Neuron (in vitro differentiated cells): ENCODE data around the gene NRSN2.

Experiments
- H2AFZ ChIP-seq: one replicate; pipeline ENCODE4 v1.6.1; 2013; ENCODE audit warnings: low read depth, mild to moderate bottlenecking, inconsistent platforms, low read length, moderate library complexity
- H3K27me3 ChIP-seq: one replicate; pipeline ENCODE4 v1.6.1; 2013; ENCODE audit warnings: low read length; ENCODE audit not compliant: insufficient read depth
- H3K36me3 ChIP-seq: one replicate; pipeline ENCODE4 v1.6.1; 2013; ENCODE audit warnings: low read length; ENCODE audit not compliant: insufficient read depth
- H3K4me1 ChIP-seq: one replicate; pipeline ENCODE4 v1.6.1; 2013; ENCODE audit warnings: low read length; ENCODE audit not compliant: insufficient read depth
- H3K4me3 ChIP-seq: 2 replicates; pipeline ENCODE4 v1.5.1; 2013; ENCODE audit warnings: mild to moderate bottlenecking, low read length, moderate library complexity
- H3K9me3 ChIP-seq: one replicate; pipeline ENCODE4 v1.6.1; 2013; ENCODE audit warnings: low read length

The NRSN2 gene, protein sequence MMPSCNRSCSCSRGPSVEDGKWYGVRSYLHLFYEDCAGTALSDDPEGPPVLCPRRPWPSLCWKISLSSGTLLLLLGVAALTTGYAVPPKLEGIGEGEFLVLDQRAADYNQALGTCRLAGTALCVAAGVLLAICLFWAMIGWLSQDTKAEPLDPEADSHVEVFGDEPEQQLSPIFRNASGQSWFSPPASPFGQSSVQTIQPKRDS

DNA sequence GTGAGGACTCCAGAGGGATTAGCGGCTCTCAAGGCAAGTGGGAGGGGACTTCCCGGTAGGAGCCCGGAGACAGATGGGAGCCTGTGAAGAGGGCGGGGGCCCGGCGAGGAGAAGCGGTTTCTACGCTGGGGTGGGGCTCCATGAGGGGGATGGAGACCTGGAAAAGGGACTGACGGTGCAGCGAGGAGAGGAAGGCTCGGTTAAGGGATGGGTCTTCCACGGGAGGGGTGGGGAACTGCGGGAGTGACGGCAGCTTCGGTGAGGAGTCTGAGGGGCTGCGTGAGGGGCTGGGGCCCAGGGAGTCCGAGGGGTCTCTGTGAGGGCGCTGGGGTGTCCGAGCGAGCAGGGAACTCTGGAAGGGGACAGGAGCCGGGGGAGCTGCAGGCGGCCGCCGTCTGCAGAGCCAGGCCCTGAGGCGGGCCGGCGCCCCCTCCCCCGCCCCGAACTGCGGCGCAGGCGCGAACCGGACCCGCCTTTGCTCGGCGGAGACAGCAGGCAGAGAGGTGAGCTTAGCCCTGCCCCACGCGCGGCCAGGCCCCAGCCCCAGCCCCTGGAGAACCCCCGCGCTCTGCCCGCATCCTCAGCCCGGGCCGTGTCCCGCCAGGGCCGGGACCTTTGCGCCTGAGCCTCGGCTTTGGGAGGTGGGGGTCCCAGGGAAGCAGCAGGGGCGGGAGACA is at the start of gene NRSN2:
Gene NRSN2 (plus strand): TSS at position 472 of the 677 bp plus-strand sequence. CDS start 2,533 bp downstream, outside the sequence.
- peak within 1 kb of the TSS; percentile 81 for H3K4me3 ChIP-seq
- H3K36me3 ChIP-seq = peaks cover 7% of the 10 kb centered on the region
- H2AFZ ChIP-seq = peak within 1 kb of the TSS; percentile 47
- H3K4me1 ChIP-seq = peaks cover 11% of the 10 kb centered on the region
- H3K9me3 ChIP-seq = no peaks in the 10 kb centered on the region
- H3K27me3 ChIP-seq = no peaks in the 10 kb centered on the region

DNA sequence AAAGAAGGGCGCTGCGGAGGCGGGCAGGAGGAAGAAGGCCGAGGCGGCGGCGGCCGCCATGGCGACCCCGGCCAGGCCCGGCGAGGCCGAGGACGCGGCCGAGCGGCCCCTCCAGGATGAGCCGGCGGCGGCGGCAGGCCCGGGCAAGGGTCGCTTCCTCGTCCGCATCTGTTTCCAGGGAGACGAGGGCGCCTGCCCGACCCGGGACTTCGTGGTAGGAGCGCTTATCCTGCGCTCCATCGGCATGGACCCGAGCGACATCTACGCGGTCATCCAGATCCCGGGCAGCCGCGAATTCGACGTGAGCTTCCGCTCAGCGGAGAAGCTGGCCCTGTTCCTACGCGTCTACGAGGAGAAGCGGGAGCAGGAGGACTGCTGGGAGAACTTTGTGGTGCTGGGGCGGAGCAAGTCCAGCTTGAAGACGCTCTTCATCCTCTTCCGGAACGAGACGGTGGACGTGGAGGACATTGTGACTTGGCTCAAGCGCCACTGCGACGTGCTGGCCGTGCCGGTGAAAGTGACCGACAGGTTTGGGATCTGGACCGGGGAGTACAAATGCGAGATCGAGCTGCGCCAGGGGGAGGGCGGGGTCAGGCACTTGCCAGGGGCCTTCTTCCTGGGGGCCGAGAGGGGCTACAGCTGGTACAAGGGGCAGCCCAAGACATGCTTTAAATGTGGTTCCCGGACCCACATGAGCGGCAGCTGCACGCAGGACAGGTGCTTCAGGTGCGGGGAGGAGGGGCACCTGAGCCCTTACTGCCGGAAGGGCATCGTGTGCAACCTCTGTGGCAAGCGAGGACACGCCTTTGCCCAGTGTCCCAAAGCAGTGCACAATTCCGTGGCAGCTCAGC is 48.8 kb upstream of the NRSN2 start:
- Histone ChIP-seq H3K4me1 (peaks cover 32% of the 10 kb centered on the region), H3K36me3 (peaks cover 13% of the 10 kb centered on the region), H3K9me3 (no peaks in the 10 kb centered on the region), H3K4me3 (peak overlapping the region; percentile 98), H3K27me3 (no peaks in the 10 kb centered on the region), H2AFZ (no peak overlapping the region)

DNA sequence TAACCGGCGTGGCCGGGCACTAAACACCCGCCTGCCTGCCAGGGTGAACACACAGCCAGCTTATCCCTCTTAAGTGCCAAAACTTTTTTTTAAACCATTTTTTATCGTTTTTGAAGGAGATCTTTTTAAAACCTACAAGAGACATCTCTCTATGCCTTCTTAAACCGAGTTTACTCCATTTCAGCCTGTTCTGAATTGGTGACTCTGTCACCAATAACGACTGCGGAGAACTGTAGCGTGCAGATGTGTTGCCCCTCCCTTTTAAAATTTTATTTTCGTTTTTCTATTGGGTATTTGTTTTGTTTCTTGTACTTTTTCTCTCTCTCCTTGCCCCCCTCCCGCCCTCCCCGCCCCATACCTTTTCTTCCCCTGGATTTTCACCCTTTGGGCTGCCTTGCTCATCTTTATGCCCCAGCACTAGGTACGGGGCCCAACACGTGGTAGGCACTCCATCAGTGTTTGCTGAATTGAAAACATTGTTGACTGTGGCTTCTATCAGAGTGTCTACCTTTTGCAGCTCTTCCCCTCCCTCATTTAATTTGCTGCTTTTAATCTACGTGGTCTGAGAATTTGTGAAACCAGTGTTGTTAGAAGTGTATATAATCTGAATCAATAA is 48.0 kb upstream of the NRSN2 start:
- H3K4me3 ChIP-seq = peak overlapping the region; percentile 98
- peaks cover 13% of the 10 kb centered on the region for H3K36me3 ChIP-seq
- H3K9me3 ChIP-seq = no peaks in the 10 kb centered on the region
- no peaks in the 10 kb centered on the region for H3K27me3 ChIP-seq
- no peak overlapping the region for H2AFZ ChIP-seq
- H3K4me1 ChIP-seq = peaks cover 32% of the 10 kb centered on the region

DNA sequence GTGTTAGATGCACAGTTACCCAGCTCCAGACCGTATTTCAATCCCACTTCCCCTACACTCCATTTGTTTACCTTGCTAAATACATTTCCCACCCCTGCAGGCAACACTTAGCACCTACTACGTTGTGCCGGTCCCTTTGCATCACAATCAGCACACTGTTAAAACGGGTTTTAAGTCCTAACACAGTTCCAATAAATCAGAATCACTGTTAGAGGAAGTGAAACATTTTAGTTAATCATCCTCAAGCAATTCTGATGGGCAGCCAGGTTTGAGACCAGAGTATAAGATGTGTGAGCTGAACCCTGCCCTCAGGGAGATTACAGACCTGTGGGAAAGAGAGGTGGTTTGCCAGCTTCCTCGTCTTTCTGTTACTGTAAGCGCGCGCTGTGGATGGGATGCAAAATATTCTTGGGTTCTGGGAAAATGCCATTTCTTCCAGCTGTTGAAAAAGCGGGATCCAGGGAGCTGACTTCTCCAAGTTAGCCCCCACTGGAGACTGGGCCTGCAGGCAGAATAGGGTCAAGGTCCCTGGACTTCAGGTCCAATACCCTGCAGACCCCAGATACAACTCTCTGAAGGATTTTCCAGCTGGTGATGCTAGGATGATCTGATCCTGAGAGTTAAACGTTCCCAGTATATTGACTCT is 46.4 kb upstream of the NRSN2 start:
- Histone ChIP-seq H2AFZ (no peak overlapping the region), H3K27me3 (no peaks in the 10 kb centered on the region), H3K9me3 (no peaks in the 10 kb centered on the region), H3K36me3 (peaks cover 13% of the 10 kb centered on the region), H3K4me1 (peaks cover 32% of the 10 kb centered on the region), H3K4me3 (peak overlapping the region; percentile 98)

DNA sequence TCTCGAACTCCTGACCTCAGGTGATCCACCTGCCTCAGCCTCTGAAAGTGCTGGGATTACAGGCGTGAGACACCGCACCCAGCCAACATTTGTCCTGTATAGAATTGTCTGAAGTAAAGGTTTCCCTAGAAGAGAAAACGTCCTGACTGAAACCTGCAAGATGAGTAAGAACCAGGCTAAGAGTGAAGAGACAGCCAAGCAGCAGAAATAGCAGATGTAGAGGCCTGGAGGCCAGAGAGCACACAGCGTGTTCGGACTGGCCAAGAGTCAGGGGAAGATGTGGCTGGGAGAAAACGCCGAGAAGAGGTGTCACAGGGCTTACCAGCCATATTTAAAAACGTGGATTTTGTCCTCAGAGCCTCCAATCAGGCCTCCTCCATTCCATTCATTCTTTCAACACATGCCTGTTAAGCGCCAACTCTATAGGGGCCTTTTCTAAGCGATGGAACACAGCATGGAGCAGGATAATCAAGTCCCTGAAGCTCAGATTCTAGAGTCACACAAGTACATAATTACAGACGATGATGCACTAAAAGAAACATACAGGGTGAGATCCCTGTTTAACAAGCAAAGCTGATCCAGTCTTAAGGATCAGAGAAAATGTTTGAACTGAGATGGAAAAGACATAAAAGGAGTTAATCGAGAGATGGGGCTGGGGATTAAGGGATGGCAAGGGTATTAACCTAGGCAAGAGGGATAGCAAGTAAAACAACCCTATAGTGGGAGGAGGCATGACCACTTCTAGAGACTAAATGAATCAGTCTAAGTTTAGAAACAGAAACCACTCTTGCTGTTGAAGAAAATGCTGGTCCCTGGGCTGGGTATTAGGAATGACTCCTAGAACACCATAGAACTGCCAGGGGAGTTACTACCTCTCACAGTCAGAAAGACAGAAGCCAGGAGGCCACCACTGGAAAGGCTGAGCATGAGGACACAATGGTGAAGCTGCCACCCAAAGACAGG is 44.7 kb upstream of the NRSN2 start:
- Histone ChIP-seq H3K9me3 (no peaks in the 10 kb centered on the region), H3K4me1 (peaks cover 29% of the 10 kb centered on the region)

DNA sequence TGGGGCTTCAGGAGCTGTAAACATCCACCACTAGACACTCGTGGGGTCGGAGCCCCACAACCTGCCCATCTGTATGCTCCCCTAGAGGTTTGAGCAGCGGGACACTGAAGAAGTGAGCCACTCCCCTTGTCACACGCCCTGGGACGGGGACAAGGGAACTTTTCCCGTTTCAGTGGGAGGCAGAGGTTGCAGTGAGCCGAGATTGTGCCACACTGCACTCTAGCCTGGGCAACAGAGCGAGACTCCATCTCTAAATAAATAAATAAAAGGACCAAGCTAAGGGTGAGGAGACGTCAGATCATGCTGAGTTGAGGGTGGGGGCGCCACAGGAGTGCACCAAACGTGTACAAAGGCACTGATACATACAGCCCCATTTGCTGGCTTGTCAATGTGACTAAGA is 41.2 kb upstream of the NRSN2 start:
- H3K4me3 ChIP-seq = no peak overlapping the region
- no peaks in the 10 kb centered on the region for H3K27me3 ChIP-seq
- H3K9me3 ChIP-seq = no peaks in the 10 kb centered on the region
- no peaks in the 10 kb centered on the region for H3K36me3 ChIP-seq
- H2AFZ ChIP-seq = no peak overlapping the region
- peaks cover 14% of the 10 kb centered on the region for H3K4me1 ChIP-seq

More for the DNA sequence above, 44.7 kb upstream of the NRSN2 start:
- H3K36me3 ChIP-seq = peaks cover 13% of the 10 kb centered on the region
- H2AFZ ChIP-seq = no peak overlapping the region
- H3K27me3 ChIP-seq = no peaks in the 10 kb centered on the region
- H3K4me3 ChIP-seq = no peak overlapping the region

DNA sequence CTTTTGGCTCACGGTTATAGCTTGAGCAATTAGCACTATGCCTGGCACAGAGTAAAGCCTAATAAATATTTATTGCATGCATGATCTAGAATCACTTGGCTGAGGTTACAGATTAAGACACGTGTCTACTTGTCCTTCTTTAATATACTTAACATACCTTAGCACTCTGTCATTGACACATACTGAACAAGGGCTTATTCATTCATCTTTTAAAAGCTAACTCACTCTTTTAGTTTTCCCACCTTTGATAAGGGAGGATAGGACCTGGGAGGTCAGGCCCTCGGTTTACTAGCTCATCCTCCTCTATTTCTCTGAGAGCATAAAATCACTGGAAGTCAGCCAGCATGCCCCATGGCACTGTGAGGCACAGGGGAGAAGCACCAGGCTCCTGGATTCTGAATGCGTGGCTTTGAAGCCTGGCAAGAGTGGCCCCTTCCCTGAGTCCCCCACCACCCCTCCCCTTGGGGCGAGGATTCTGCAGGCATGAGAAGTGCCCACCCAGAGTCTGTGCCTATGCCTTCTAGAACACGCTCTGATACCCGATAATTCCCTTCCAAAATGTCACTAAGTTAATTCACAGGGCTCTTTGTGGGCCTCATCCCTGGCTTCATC is 38.4 kb upstream of the NRSN2 start:
- H3K4me1 ChIP-seq = peaks cover 12% of the 10 kb centered on the region
- peak overlapping the region; percentile 57 for H3K4me3 ChIP-seq
- H3K27me3 ChIP-seq = no peaks in the 10 kb centered on the region
- H2AFZ ChIP-seq = no peak overlapping the region
- H3K36me3 ChIP-seq = no peaks in the 10 kb centered on the region
- no peaks in the 10 kb centered on the region for H3K9me3 ChIP-seq

DNA sequence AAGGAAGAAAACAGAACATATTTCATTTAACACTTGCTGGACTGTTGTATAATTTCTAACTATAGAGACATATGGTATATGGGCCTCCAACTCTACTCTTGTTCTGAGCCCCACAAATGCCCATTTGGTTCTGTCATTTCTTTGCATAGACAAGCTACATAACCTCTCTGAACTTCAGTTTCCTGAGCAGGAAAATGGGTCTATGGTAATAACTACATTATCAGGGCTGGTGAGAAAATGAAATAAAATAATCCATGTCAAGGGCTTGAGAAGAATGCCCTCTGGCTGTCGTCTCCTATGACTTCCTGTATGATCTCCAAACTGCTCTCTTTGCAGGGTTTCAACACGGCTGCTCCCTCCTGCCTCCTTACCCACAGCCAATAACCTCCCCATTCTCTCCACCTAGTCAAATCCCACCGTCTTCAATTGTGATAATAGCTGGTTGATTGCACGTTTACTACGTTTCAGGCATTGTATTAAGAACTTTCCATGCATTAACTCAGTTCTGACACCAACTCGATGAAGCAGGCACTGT is 37.5 kb upstream of the NRSN2 start:
- Histone ChIP-seq H3K36me3 (no peaks in the 10 kb centered on the region), H3K4me3 (peak overlapping the region; percentile 57), H3K4me1 (peaks cover 12% of the 10 kb centered on the region)

DNA sequence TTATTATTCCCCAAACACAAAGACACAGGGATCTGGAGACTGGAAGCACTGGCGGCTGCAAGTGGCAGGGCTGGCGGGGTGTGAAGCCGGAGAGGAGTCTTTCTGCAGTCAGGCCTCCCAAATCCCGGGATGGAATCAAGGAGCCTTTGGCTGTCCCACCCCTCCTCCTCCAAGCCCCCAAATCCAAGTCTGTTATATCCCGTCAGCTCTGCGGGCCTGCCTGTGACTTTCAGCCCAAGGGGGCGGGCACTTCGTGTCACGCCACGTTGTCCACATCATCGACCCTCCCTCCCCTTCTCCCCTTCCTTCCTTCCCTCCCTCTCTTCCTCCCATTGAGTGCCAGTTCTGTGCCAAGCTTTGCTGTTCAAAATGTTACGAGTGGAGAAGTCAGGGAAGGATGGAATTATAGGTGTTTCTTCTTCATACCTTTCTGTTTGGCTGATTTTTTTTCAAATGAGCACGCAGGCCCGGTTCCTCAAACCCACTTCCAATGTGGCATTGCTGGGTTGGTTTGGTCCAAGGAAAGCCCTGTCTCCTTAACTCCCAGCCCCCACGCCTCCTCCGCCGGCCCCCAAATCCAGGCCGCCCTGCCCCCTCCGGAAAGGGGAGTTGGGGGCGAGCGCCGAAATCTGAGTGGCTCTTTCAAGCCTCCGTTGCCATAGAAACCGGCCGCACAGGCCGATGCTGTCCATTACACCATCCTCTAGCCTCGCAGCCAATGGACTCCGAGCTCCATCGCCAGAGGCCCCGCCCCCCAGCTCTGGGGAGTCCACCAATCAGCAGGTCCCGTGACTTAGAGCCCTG is 36.9 kb upstream of the NRSN2 start:
- peaks cover 12% of the 10 kb centered on the region for H3K4me1 ChIP-seq
- H3K27me3 ChIP-seq = no peaks in the 10 kb centered on the region
- H3K36me3 ChIP-seq = no peaks in the 10 kb centered on the region
- H2AFZ ChIP-seq = peak overlapping the region; percentile 42
- no peaks in the 10 kb centered on the region for H3K9me3 ChIP-seq
- peak overlapping the region; percentile 57 for H3K4me3 ChIP-seq

More for the DNA sequence above, 37.5 kb upstream of the NRSN2 start:
- H2AFZ ChIP-seq = peak overlapping the region; percentile 42
- no peaks in the 10 kb centered on the region for H3K27me3 ChIP-seq
- H3K9me3 ChIP-seq = no peaks in the 10 kb centered on the region

DNA sequence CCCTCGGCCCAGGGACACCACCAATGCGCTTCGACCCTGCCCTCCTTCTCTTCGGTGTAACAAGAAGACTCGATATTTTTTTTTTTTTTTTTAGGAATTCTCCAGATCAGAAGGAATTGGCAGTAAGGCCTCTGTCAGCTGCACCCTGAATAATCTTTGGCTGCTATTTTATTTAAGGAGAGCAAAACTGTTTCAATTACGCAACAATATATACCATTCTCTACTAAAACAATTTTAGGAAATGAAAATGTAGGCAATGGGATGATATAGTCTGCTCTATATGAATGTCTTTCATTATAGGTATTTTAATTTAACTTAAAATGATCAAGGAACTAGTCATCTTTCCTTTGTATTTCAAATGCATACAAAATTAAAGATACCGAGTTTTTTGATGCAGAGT is 36.3 kb upstream of the NRSN2 start:
- H3K4me3 ChIP-seq = peak overlapping the region; percentile 45
- H3K36me3 ChIP-seq = no peaks in the 10 kb centered on the region
- H3K9me3 ChIP-seq = no peaks in the 10 kb centered on the region
- peak overlapping the region; percentile 31 for H2AFZ ChIP-seq
- peaks cover 12% of the 10 kb centered on the region for H3K4me1 ChIP-seq
- no peaks in the 10 kb centered on the region for H3K27me3 ChIP-seq

DNA sequence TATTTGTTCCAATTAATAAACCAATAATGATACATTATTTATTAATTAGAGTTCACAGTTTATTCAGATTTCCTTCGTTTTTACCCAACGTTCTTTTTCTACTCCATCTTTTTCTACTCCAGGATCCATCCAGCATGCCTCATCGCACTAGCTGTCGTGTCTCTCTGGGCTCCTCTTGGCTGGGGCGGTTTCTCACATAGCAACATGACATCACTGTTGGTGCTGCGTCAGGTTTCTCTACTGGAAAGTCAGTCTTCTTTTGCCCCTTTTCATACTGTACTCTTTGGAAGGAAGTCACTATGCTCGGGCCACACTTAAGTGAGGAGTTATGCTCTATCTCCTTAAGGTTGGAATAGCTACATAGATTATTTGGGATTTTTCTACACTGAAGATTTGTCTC is 35.3 kb upstream of the NRSN2 start:
- no peaks in the 10 kb centered on the region for H3K27me3 ChIP-seq
- no peak overlapping the region for H3K4me3 ChIP-seq
- H3K9me3 ChIP-seq = no peaks in the 10 kb centered on the region
- no peak overlapping the region for H2AFZ ChIP-seq
- H3K36me3 ChIP-seq = no peaks in the 10 kb centered on the region
- peaks cover 12% of the 10 kb centered on the region for H3K4me1 ChIP-seq
